HepG2 (cell line): ENCODE results near the gene CDA. TPM values are rescaled to one million over a fixed set of nuclear protein-coding genes. Genes with fewer than 3 reads are reported as not detected.

Experiments used
- AKNA ChIP-seq: sonication (generic); formaldehyde crosslinking; IDR thresholded peaks from 2 replicates; pipeline ENCODE4 v1.4.0; 2020; ENCODE audit warnings: missing genetic modification reagents, borderline replicate concordance
- DR1 ChIP-seq: sonication (generic); formaldehyde crosslinking; IDR thresholded peaks from 2 replicates; pipeline ENCODE4 v1.8.0; 2021; ENCODE audit warnings: mild to moderate bottlenecking, missing genetic modification reagents, inconsistent platforms
- EED ChIP-seq: sonication (generic); formaldehyde crosslinking; IDR thresholded peaks from 2 replicates; pipeline ENCODE4 v1.5.0; 2020; ENCODE audit warnings: mild to moderate bottlenecking, missing genetic modification reagents
- ELF3 ChIP-seq: IDR thresholded peaks from 2 replicates; pipeline ENCODE4 v1.6.1; 2016; ENCODE audit warnings: missing genetic modification reagents, missing compliant biosample characterization
- HNF4G ChIP-seq, 2 experiments: sonication (generic) in 1 of 2; formaldehyde crosslinking in 1 of 2; IDR thresholded peaks; 2 replicates each; pipeline versions ENCODE4 v1.4.0 to v1.6.1; 2011 to 2020; ENCODE audit warnings: borderline replicate concordance in 2 of 2, low read depth in 2 of 2, mild to moderate bottlenecking in 2 of 2, low read length in 1 of 2, missing genetic modification reagents in 1 of 2, moderate library complexity in 1 of 2
- JDP2 ChIP-seq: sonication (generic); formaldehyde crosslinking; IDR thresholded peaks from 2 replicates; pipeline ENCODE4 v1.8.1; 2022; ENCODE audit warnings: missing genetic modification reagents, borderline replicate concordance
- JUN ChIP-seq: sonication (generic); formaldehyde crosslinking; IDR thresholded peaks from 2 replicates; pipeline ENCODE4 v1.4.0; 2020; ENCODE audit warnings: mild to moderate bottlenecking, missing genetic modification reagents
- KLF15 ChIP-seq: sonication (generic); formaldehyde crosslinking; IDR thresholded peaks from 2 replicates; pipeline ENCODE4 v1.8.1; 2023; ENCODE audit warnings: borderline replicate concordance, mild to moderate bottlenecking, inconsistent platforms, missing genetic modification reagents, mixed read lengths
- MED13 ChIP-seq: sonication (generic); formaldehyde crosslinking; IDR thresholded peaks from 2 replicates; pipeline ENCODE4 v1.5.0; 2020; ENCODE audit warnings: missing genetic modification reagents
- PITX1 ChIP-seq: sonication (generic); formaldehyde crosslinking; IDR thresholded peaks from 2 replicates; pipeline ENCODE4 v1.5.1; 2020; ENCODE audit warnings: mild to moderate bottlenecking, missing genetic modification reagents
- POLR2A ChIP-seq, 2 experiments: IDR thresholded peaks; 2 replicates each; pipeline ENCODE4 v1.6.1; 2011; ENCODE audit warnings: low read depth in 2 of 2, low read length in 2 of 2, mild to moderate bottlenecking in 1 of 2, moderate library complexity in 1 of 2; ENCODE audit not compliant: insufficient read depth in 1 of 2
- REL ChIP-seq: sonication (generic); formaldehyde crosslinking; conservative IDR thresholded peaks from 2 replicates; pipeline ENCODE4 v1.8.0; 2022; ENCODE audit warnings: mild to moderate bottlenecking, missing genetic modification reagents, moderate library complexity
- SPEN ChIP-seq: sonication (generic); formaldehyde crosslinking; IDR thresholded peaks from 2 replicates; pipeline ENCODE4 v1.5.1; 2020; ENCODE audit warnings: low read depth, mild to moderate bottlenecking, missing genetic modification reagents
- ZFY ChIP-seq: sonication (generic); formaldehyde crosslinking; IDR thresholded peaks from 2 replicates; pipeline ENCODE4 v1.4.0; 2020; ENCODE audit warnings: missing genetic modification reagents
- ZKSCAN8 ChIP-seq: IDR thresholded peaks from 2 replicates; pipeline ENCODE4 v1.6.1; 2016; ENCODE audit warnings: borderline replicate concordance, missing genetic modification reagents, missing compliant biosample characterization
- ZNF224 ChIP-seq: sonication (generic); formaldehyde crosslinking; IDR thresholded peaks from 2 replicates; pipeline ENCODE4 v1.5.0; 2020; ENCODE audit warnings: mild to moderate bottlenecking, missing genetic modification reagents
- ZNF550 ChIP-seq: sonication (generic); formaldehyde crosslinking; IDR thresholded peaks from 2 replicates; pipeline ENCODE4 v1.4.0; 2020; ENCODE audit warnings: mild to moderate bottlenecking, missing genetic modification reagents, borderline replicate concordance
- ZNF572 ChIP-seq: sonication (generic); formaldehyde crosslinking; IDR thresholded peaks from 2 replicates; pipeline ENCODE4 v1.5.1; 2020; ENCODE audit warnings: mild to moderate bottlenecking, missing genetic modification reagents
- ZNF737 ChIP-seq: sonication (generic); formaldehyde crosslinking; IDR thresholded peaks from 2 replicates; pipeline ENCODE4 v1.5.0; 2020; ENCODE audit warnings: missing genetic modification reagents, mild to moderate bottlenecking, borderline replicate concordance
- polyA plus RNA-seq, 8 experiments: library from polyadenylated mRNA; depleted of rRNA in 3 of 8; stranded (reverse) in 7 of 8; unstranded in 1 of 8; fragments of >200 nt; fragmentation: Illumina TruSeq in 4 of 8; extraction: Trizol in 4 of 8; gene quantifications; 2 replicates each; pipeline versions ENCODE4 v1.2.1 to v1.2.3, GENCODE V29; 2011 to 2016; ENCODE audit warnings: low read depth in 4 of 8, missing spikeins in 1 of 8, mixed read lengths in 1 of 8; ENCODE audit not compliant: insufficient read depth in 1 of 8
- total RNA-seq, 5 experiments: library from RNA; depleted of rRNA; stranded (reverse); fragments of >200 nt; fragmentation: Illumina TruSeq; extraction: Trizol; gene quantifications; 2 replicates each; pipeline ENCODE4 v1.2.3, GENCODE V29; 2016; ENCODE audit warnings: low read depth in 1 of 5
- TF ChIP-seq, protein P1 (sequence below), 2 experiments: fragments of 450-650 bp in 1 of 2; sonication (generic) in 1 of 2; formaldehyde crosslinking; IDR thresholded peaks; 2 replicates each; pipeline versions ENCODE4 v1.5.0 to v1.8.0; 2020 to 2022; ENCODE audit warnings: mild to moderate bottlenecking in 1 of 2, missing genetic modification reagents in 1 of 2
- TF ChIP-seq, protein P2 (sequence below): sonication (generic); formaldehyde crosslinking; IDR thresholded peaks from 2 replicates; pipeline ENCODE4 v1.4.0; 2020; ENCODE audit warnings: missing genetic modification reagents

Gene CDA
- total and polyA plus RNA-seq, 2 of the 13 experiments (the other 11 are each of a cell fraction or from before 2014, with no cell fraction given): 0.66 to 2.1 TPM

GRCh38 chr1:20661207-20662109 lies 72.6 kb downstream of the CDA start, which contains the start of gene DDOST (continued):
- TF ChIP-seq, protein P1, sequence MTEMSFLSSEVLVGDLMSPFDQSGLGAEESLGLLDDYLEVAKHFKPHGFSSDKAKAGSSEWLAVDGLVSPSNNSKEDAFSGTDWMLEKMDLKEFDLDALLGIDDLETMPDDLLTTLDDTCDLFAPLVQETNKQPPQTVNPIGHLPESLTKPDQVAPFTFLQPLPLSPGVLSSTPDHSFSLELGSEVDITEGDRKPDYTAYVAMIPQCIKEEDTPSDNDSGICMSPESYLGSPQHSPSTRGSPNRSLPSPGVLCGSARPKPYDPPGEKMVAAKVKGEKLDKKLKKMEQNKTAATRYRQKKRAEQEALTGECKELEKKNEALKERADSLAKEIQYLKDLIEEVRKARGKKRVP (CRISPR knock-in tag; IDR thresholded peaks at IDR 0.05): 0 out of 4 replicates have a peak, but pooled peaks of 1 of the 2 experiments have one; percentile 20
- TF ChIP-seq ZNF572 (CRISPR knock-in tag) (peak; percentile 83), REL (CRISPR knock-in tag) (0 out of 2 replicates have a peak, but pooled peaks have one; percentile 4), ZNF737 (CRISPR knock-in tag) (no peak; the same call in 1 of the 2 replicates), DR1 (CRISPR knock-in tag) (peak; percentile 63), ZNF224 (CRISPR knock-in tag) (0 out of 2 replicates have a peak, but pooled peaks have one; percentile 37), AKNA (no peak), JUN (peak; percentile 9; the same call in 1 of the 2 replicates), ELF3 (peak; percentile 77; the same call in 1 of the 2 replicates), ZKSCAN8 (CRISPR knock-in tag) (peak; percentile 48; the same call in 1 of the 2 replicates), MED13 (CRISPR knock-in tag) (peak; percentile 23; the same call in 1 of the 2 replicates), POLR2A (IDR thresholded peaks at IDR 0.05; ENCODE audit: insufficient read depth in 1 of 2, low read depth in 2 of 2, low read length in 2 of 2) (peak; percentile 62 to 84; a peak in 3 of 4 replicates), HNF4G (IDR thresholded peaks at IDR 0.05; ENCODE audit: borderline replicate concordance, low read depth, low read length) (no peak), HNF4G (CRISPR knock-in tag; IDR thresholded peaks at IDR 0.05; ENCODE audit: borderline replicate concordance, low read depth) (0 out of 2 replicates have a peak, but pooled peaks have one; percentile 29), ZNF550 (CRISPR knock-in tag) (0 out of 2 replicates have a peak, but pooled peaks have one; percentile 28), EED (CRISPR knock-in tag) (peak; percentile 90), PITX1 (CRISPR knock-in tag) (peak; percentile 6; the same call in 1 of the 2 replicates), JDP2 (CRISPR knock-in tag) (no peak), ZFY (CRISPR knock-in tag) (peak; percentile 91), KLF15 (CRISPR knock-in tag) (no peak), SPEN (CRISPR knock-in tag) (peak; percentile 74; the same call in 1 of the 2 replicates)
- TF ChIP-seq, protein P2, sequence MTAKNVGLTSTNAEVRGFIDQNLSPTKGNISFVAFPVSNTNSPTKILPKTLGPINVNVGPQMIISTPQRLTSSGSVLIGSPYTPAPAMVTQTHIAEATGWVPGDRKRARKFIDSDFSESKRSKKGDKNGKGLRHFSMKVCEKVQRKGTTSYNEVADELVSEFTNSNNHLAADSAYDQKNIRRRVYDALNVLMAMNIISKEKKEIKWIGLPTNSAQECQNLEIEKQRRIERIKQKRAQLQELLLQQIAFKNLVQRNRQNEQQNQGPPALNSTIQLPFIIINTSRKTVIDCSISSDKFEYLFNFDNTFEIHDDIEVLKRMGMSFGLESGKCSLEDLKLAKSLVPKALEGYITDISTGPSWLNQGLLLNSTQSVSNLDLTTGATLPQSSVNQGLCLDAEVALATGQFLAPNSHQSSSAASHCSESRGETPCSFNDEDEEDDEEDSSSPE (CRISPR knock-in tag): peak; percentile 89
